M059J (cell line): ENCODE measurements around the gene EIF4E1B. TPM values are rescaled to one million over a fixed set of nuclear protein-coding genes. Genes with fewer than 3 reads are reported as not detected.
"Not testable (repeated sequence)": the region's sequence is repeated elsewhere in the genome, so short reads cannot be mapped to it uniquely, and the experiment has no call there.

ENCODE experiments used
- DNase-seq: peaks from one replicate; pipeline ENCODE4 v3.0.0-alpha.2; 2012; ENCODE audit warnings: low read depth
- total RNA-seq: library from RNA; depleted of rRNA; stranded (reverse); fragments of >200 nt; shearing (Covaris generic); gene quantifications from 2 replicates; pipeline ENCODE4 v1.2.3, GENCODE V29; 2014; rRNA removed

The EIF4E1B gene
- total RNA-seq: not detected in 2 replicates

GRCh38 chr5:176629853-176630680 lies at the start of gene EIF4E1B, which contains the start of gene SNCB:
Gene EIF4E1B, plus strand, starts transcription at chr5:176630675. Its CDS starts 12,113 bp downstream, at chr5:176642788.
Gene SNCB, minus strand, starts transcription at chr5:176630534. Its CDS starts 880 bp downstream, at chr5:176629654.
- DNase-seq: no peak

- no peak for DNase-seq
Measured at GRCh38 chr5:176581361-176581760, 49.1 kb upstream of the EIF4E1B start.

GRCh38 chr5:176583076-176583475 lies 47.4 kb upstream of the EIF4E1B start:
- no peak for DNase-seq

GRCh38 chr5:176587398-176587797 lies 43.1 kb upstream of the EIF4E1B start:
- DNase-seq: no peak

GRCh38 chr5:176588297-176588696 lies 42.2 kb upstream of the EIF4E1B start:
- DNase-seq: no peak

GRCh38 chr5:176589039-176589769 lies 41.3 kb upstream of the EIF4E1B start:
- DNase-seq: no peak

- no peak for DNase-seq
Measured at GRCh38 chr5:176590035-176590717, 40.3 kb upstream of the EIF4E1B start.

GRCh38 chr5:176591667-176592066 lies 38.8 kb upstream of the EIF4E1B start:
- DNase-seq: not testable (repeated sequence)

GRCh38 chr5:176592573-176592972 lies 37.9 kb upstream of the EIF4E1B start:
- no peak for DNase-seq

GRCh38 chr5:176593273-176593869 lies 37.1 kb upstream of the EIF4E1B start:
- no peak for DNase-seq

- DNase-seq: no peak
Measured at GRCh38 chr5:176594554-176594953, 35.9 kb upstream of the EIF4E1B start.

GRCh38 chr5:176595386-176595943 lies 35.0 kb upstream of the EIF4E1B start:
- DNase-seq: no peak

- DNase-seq: no peak
Measured at GRCh38 chr5:176596069-176596644, 34.3 kb upstream of the EIF4E1B start.

GRCh38 chr5:176596689-176597416 lies 33.6 kb upstream of the EIF4E1B start:
- DNase-seq: no peak

GRCh38 chr5:176597417-176598389 lies 32.8 kb upstream of the EIF4E1B start:
- no peak for DNase-seq

GRCh38 chr5:176599749-176600430 lies 30.6 kb upstream of the EIF4E1B start:
- not testable (repeated sequence) for DNase-seq

- DNase-seq: no peak
Measured at GRCh38 chr5:176601901-176602482, 28.5 kb upstream of the EIF4E1B start.

GRCh38 chr5:176603091-176603490 lies 27.4 kb upstream of the EIF4E1B start:
- DNase-seq: no peak
